Caco-2 (cell line): ENCODE data around the gene ACTC1. TPM values are rescaled to one million over a fixed set of nuclear protein-coding genes. Genes with fewer than 3 reads are reported as not detected.
"Not testable (repeated sequence)": the region's sequence is repeated elsewhere in the genome, so short reads cannot be mapped to it uniquely, and the experiment has no call there.

Experiments
- BruUV-seq: library from RNA; stranded (reverse); fragments of 400-500 nt; replicated peaks from 2 replicates; lab custom pipeline; 2021; lab: Mats Ljungman, UMichigan
- CTCF ChIA-PET: fragments of 300-600 bp; sonication (Branson Sonifier 250); formaldehyde crosslinking; loops from one replicate; lab custom pipeline; 2022; ENCODE audit warnings: antibody characterized with exemption; lab: Charles Lee
- POLR2A ChIA-PET: fragments of 300-600 bp; sonication (Branson Sonifier 250); formaldehyde crosslinking; loops from one replicate; lab custom pipeline; 2022; ENCODE audit warnings: antibody characterized with exemption; lab: Charles Lee
- DNase-seq, 2 experiments: peaks; one replicate each; pipeline versions ENCODE4 v3.0.0 to v3.0.0-alpha.2; 2020 to 2022
- H3K27me3 ChIP-seq: replicated peaks from 2 replicates; pipeline ENCODE4 v1.6.0; 2011; ENCODE audit warnings: low read length; ENCODE audit not compliant: control insufficient read depth, insufficient read depth
- H3K36me3 ChIP-seq: 2 replicates; pipeline ENCODE4 v1.5.1; 2011; ENCODE audit warnings: low read length; ENCODE audit not compliant: control insufficient read depth, insufficient read depth
- H3K4me1 ChIP-seq: fragments of 250-450 bp; sonication (Bioruptor Pico); 2 replicates; pipeline ENCODE4 v1.5.1; 2020; ENCODE audit warnings: mild to moderate bottlenecking
- H3K4me3 ChIP-seq: 2 replicates; pipeline ENCODE4 v1.5.1; 2011; ENCODE audit warnings: low read depth, mild to moderate bottlenecking, control low read depth, low read length
- H3K9me3 ChIP-seq: fragments of 250-450 bp; sonication (Bioruptor Pico); 2 replicates; pipeline ENCODE4 v1.5.1; 2020; ENCODE audit warnings: mild to moderate bottlenecking, moderate library complexity
- H3K27ac Mint-ChIP-seq: one replicate; pipeline ENCODE4 v1.8.0; 2022; ENCODE audit warnings: mixed read lengths; ENCODE audit not compliant: unreplicated experiment
- H3K27me3 Mint-ChIP-seq: one replicate; pipeline ENCODE4 v1.8.0; 2022; ENCODE audit warnings: mixed read lengths; ENCODE audit not compliant: insufficient read depth, unreplicated experiment
- H3K36me3 Mint-ChIP-seq: one replicate; pipeline ENCODE4 v1.8.0; 2022; ENCODE audit warnings: mild to moderate bottlenecking, mixed read lengths; ENCODE audit not compliant: insufficient read depth, unreplicated experiment
- H3K4me1 Mint-ChIP-seq: one replicate; pipeline ENCODE4 v1.8.0; 2022; ENCODE audit warnings: low read depth, mixed read lengths; ENCODE audit not compliant: unreplicated experiment
- H3K4me3 Mint-ChIP-seq: one replicate; pipeline ENCODE4 v1.8.0; 2022; ENCODE audit warnings: mild to moderate bottlenecking, moderate library complexity, mixed read lengths; ENCODE audit not compliant: unreplicated experiment
- H3K9me3 Mint-ChIP-seq: one replicate; pipeline ENCODE4 v1.8.0; 2022; ENCODE audit warnings: mixed read lengths; ENCODE audit not compliant: unreplicated experiment
- CTCF ChIP-seq, 2 experiments: fragments of 200-600 bp in 1 of 2; IDR thresholded peaks; 1 replicate in 1 of 2; 2 replicates in 1 of 2; pipeline versions ENCODE4 v1.5.1 to v1.8.0; 2011 to 2022; ENCODE audit warnings: antibody characterized with exemption in 1 of 2, control low read depth in 1 of 2, inconsistent platforms in 1 of 2, low read depth in 1 of 2, low read length in 1 of 2, mild to moderate bottlenecking in 1 of 2, moderate library complexity in 1 of 2; ENCODE audit not compliant: insufficient read depth in 1 of 2, severe bottlenecking in 1 of 2, unreplicated experiment in 1 of 2
- intact Hi-C: fragments of 100-400 bp; cut with micrococcal nuclease; formaldehyde crosslinking; loops from one replicate; pipeline ENCODE4 v1.10.0; 2022; ENCODE audit not compliant: unreplicated experiment
- total RNA-seq: library from RNA; stranded (reverse); gene quantifications from 2 replicates; pipeline ENCODE4 v1.2.3, GENCODE V29; 2022

Gene ACTC1
- total RNA-seq, 1 experiment from 2014 or later = not detected

- no TSS peak for BruUV-seq
- ChIA-PET POLR2A (no interaction called here), CTCF (no interaction called here)
- H3K4me3 Mint-ChIP-seq = no peak overlapping the region
- H3K9me3 Mint-ChIP-seq = peaks cover 12% of the 10 kb centered on the region
- H3K9me3 ChIP-seq = peaks cover 6% of the 10 kb centered on the region; the same call in 1 of the 2 replicates
- H3K27ac Mint-ChIP-seq = no peak overlapping the region
- H3K4me3 ChIP-seq = no peak overlapping the region
- intact Hi-C loops = loop anchor here (1.0 kb wide), 1 partner anchor 15 kb away; the partner anchor contains the start of gene ACTC1
- DNase-seq = no peak
- no peaks in the 10 kb centered on the region for H3K27me3 ChIP-seq
- no peak for TF ChIP-seq CTCF (IDR thresholded peaks at IDR 0.05; ENCODE audit: insufficient read depth in 1 of 2, low read depth in 1 of 2, low read length in 1 of 2, severe bottlenecking in 1 of 2, unreplicated experiment in 1 of 2)
- H3K4me1 Mint-ChIP-seq = no peaks in the 10 kb centered on the region
- peaks cover 11% of the 10 kb centered on the region for H3K27me3 Mint-ChIP-seq
- H3K36me3 ChIP-seq = no peaks in the 10 kb centered on the region
- no peaks in the 10 kb centered on the region for H3K4me1 ChIP-seq
- H3K36me3 Mint-ChIP-seq = no peaks in the 10 kb centered on the region
Measured at GRCh38 chr15:34810443-34811129, 15.2 kb upstream of the ACTC1 start.

- Histone ChIP-seq H3K9me3 (peaks cover 6% of the 10 kb centered on the region; the same call in 1 of the 2 replicates), H3K36me3 (no peaks in the 10 kb centered on the region), H3K4me1 (no peaks in the 10 kb centered on the region), H3K27me3 (no peaks in the 10 kb centered on the region), H3K4me3 (no peak overlapping the region)
- TF ChIP-seq CTCF (IDR thresholded peaks at IDR 0.05; ENCODE audit: insufficient read depth in 1 of 2, low read depth in 1 of 2, low read length in 1 of 2, severe bottlenecking in 1 of 2, unreplicated experiment in 1 of 2) = no peak
- peaks cover 10% of the 10 kb centered on the region for H3K27me3 Mint-ChIP-seq
- DNase-seq = no peak
- H3K36me3 Mint-ChIP-seq = no peaks in the 10 kb centered on the region
- H3K27ac Mint-ChIP-seq = no peak overlapping the region
- no peak overlapping the region for H3K4me3 Mint-ChIP-seq
- H3K4me1 Mint-ChIP-seq = no peaks in the 10 kb centered on the region
- CTCF ChIA-PET = no interaction called here
- intact Hi-C loops = no loop called here
- H3K9me3 Mint-ChIP-seq = peaks cover 12% of the 10 kb centered on the region
- no TSS peak for BruUV-seq
- POLR2A ChIA-PET = no interaction called here
Measured at GRCh38 chr15:34809186-34809585, 13.8 kb upstream of the ACTC1 start.

GRCh38 chr15:34808016-34808415, 12.7 kb upstream of the ACTC1 start:
- POLR2A ChIA-PET = no interaction called here
- Mint-ChIP-seq H3K9me3 (peaks cover 12% of the 10 kb centered on the region), H3K27ac (no peak overlapping the region), H3K27me3 (peaks cover 8% of the 10 kb centered on the region), H3K4me1 (no peaks in the 10 kb centered on the region), H3K4me3 (no peak overlapping the region), H3K36me3 (no peaks in the 10 kb centered on the region)
- CTCF ChIA-PET = interaction anchor here (0.6 kb wide), 1 partner anchor 34 kb away, joined by 3 read pairs; no protein-coding TSS in a partner anchor
- Histone ChIP-seq H3K27me3 (no peaks in the 10 kb centered on the region), H3K36me3 (no peaks in the 10 kb centered on the region), H3K4me1 (no peaks in the 10 kb centered on the region), H3K9me3 (peaks cover 6% of the 10 kb centered on the region; the same call in 1 of the 2 replicates), H3K4me3 (no peak overlapping the region)
- intact Hi-C loops = no loop called here
- DNase-seq = no peak
- no TSS peak for BruUV-seq
- no peak for TF ChIP-seq CTCF (IDR thresholded peaks at IDR 0.05; ENCODE audit: insufficient read depth in 1 of 2, low read depth in 1 of 2, low read length in 1 of 2, severe bottlenecking in 1 of 2, unreplicated experiment in 1 of 2)

- CTCF ChIA-PET, H3K27ac Mint-ChIP-seq, POLR2A ChIA-PET: not testable (repeated sequence)
Measured at GRCh38 chr15:34807241-34807640, 11.9 kb upstream of the ACTC1 start.

More at GRCh38 chr15:34807241-34807640, 11.9 kb upstream of the ACTC1 start:
- H3K4me3 Mint-ChIP-seq, DNase-seq, intact Hi-C loops, H3K4me1 Mint-ChIP-seq, H3K4me1 ChIP-seq, H3K27me3 Mint-ChIP-seq, H3K36me3 Mint-ChIP-seq, H3K27me3 ChIP-seq, H3K36me3 ChIP-seq, H3K4me3 ChIP-seq, H3K9me3 ChIP-seq, BruUV-seq: not testable (repeated sequence)
- peaks cover 12% of the 10 kb centered on the region for H3K9me3 Mint-ChIP-seq
